GM19438 (cell line): ENCODE results near the gene CGN.

ENCODE experiments used
- ATAC-seq: cut with Tn5 transposase; IDR thresholded peaks from one replicate; pipeline ENCODE4 v1.9.1; 2021; ENCODE audit warnings: low read depth; ENCODE audit not compliant: unreplicated experiment

Gene CGN

GRCh38 chr1:151585622-151586021, 74.4 kb downstream of the CGN start:
- ATAC-seq = no peak
